Gastroesophageal sphincter (tissue), 4 donors: ENCODE results near the gene PNMA6E. TPM values are rescaled to one million over a fixed set of nuclear protein-coding genes. Genes with fewer than 3 reads are reported as not detected.
"Not testable (repeated sequence)": the region's sequence is repeated elsewhere in the genome, so short reads cannot be mapped to it uniquely, and the experiment has no call there.

Experiments
- ATAC-seq: fragments of 150-250 bp; one replicate; pipeline ENCODE4 v1.9.1; 2016; ENCODE audit warnings: mild to moderate bottlenecking, moderate library complexity
- H3K27ac ChIP-seq, 4 donors: fragments of 200-600 bp; sonication (generic) in 3 of 4; 1 replicate in 3 of 4; 2 replicates in 1 of 4; pipeline ENCODE4 v1.5.1; 2016 to 2019
- H3K27me3 ChIP-seq: fragments of 200-600 bp; sonication (generic); one replicate; pipeline ENCODE4 v1.5.1; 2019
- H3K36me3 ChIP-seq, 2 donors: fragments of 200-600 bp; sonication (generic); one replicate each; pipeline ENCODE4 v1.5.1; 2019; ENCODE audit warnings: control low read depth in 1 of 2
- H3K4me1 ChIP-seq, 3 donors: fragments of 200-600 bp; sonication (generic); 1 replicate in 2 of 3; 2 replicates in 1 of 3; pipeline ENCODE4 v1.5.1; 2016 to 2019; ENCODE audit warnings: control low read depth in 2 of 3
- H3K4me3 ChIP-seq, 2 donors: fragments of 200-600 bp; sonication (generic); one replicate each; pipeline ENCODE4 v1.5.1; 2019; ENCODE audit warnings: mild to moderate bottlenecking in 1 of 2, moderate library complexity in 1 of 2
- H3K9me3 ChIP-seq, 3 donors: fragments of 200-600 bp; sonication (generic); one replicate each; pipeline ENCODE4 v1.5.1; 2017 to 2019; ENCODE audit warnings: control low read depth in 2 of 3
- EP300 ChIP-seq: sonication (generic); formaldehyde crosslinking; IDR thresholded peaks from one replicate; pipeline ENCODE4 v1.6.1; 2017; ENCODE audit warnings: antibody characterized with exemption, mild to moderate bottlenecking
- POLR2A ChIP-seq, 2 donors: fragments of 450-650 bp; IDR thresholded peaks; one replicate each; pipeline ENCODE4 v1.6.1; 2017; ENCODE audit warnings: antibody characterized with exemption in 2 of 2, mild to moderate bottlenecking in 2 of 2, moderate library complexity in 1 of 2
- POLR2AphosphoS5 ChIP-seq: sonication (generic); formaldehyde crosslinking; IDR thresholded peaks from one replicate; pipeline ENCODE4 v1.6.1; 2017; ENCODE audit warnings: antibody characterized with exemption
- WGBS, 2 donors: methylation state at CpG; one replicate each; pipeline ENCODE4 v1.1.5; 2018; ENCODE audit warnings: low coverage in 1 of 2; 5-methylcytosine and 5-hydroxymethylcytosine counted together
- total RNA-seq, 4 donors: library from RNA; depleted of rRNA; stranded (reverse); fragments of >200 nt; gene quantifications; one replicate each; pipeline ENCODE4 v1.1.0, GENCODE V29; 2016
- TF ChIP-seq, protein P1 (sequence below), 4 experiments: fragments of 200-600 bp in 2 of 4; fragments of 450-650 bp in 2 of 4; sonication (generic) in 1 of 4; IDR thresholded peaks; one replicate each; pipeline ENCODE4 v1.5.1; 2017 to 2019; ENCODE audit warnings: antibody characterized with exemption in 4 of 4, mild to moderate bottlenecking in 2 of 4, moderate library complexity in 2 of 4

PNMA6E gene
- total RNA-seq, 4 donors from 2014 or later, result not detected

DNA sequence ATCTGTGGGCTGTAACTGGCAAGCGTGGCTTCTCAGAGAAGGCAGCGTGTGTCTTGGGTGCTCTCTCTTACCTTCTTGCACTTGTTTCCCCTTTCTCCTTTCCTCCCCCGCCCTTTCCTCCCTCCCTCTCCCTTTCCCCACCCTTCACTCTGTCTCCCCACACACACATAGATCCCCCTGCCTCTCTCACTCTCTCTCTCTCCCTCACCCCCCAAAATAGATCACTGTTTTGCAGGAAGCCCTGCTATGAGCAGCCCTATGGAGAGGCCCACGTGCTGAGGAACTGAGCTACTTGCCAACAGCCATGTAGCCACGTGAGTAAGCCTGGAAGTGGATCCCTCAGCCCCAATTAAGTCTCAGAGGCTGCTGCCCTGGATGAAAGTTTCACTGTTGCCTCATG is 4.3 kb upstream of the PNMA6E start:
- H3K36me3 ChIP-seq, result no peaks in the 10 kb centered on the region
- TF ChIP-seq POLR2A (IDR thresholded peaks at IDR 0.05) (no peak), POLR2AphosphoS5 (no peak), EP300 (no peak)
- TF ChIP-seq, protein P1, sequence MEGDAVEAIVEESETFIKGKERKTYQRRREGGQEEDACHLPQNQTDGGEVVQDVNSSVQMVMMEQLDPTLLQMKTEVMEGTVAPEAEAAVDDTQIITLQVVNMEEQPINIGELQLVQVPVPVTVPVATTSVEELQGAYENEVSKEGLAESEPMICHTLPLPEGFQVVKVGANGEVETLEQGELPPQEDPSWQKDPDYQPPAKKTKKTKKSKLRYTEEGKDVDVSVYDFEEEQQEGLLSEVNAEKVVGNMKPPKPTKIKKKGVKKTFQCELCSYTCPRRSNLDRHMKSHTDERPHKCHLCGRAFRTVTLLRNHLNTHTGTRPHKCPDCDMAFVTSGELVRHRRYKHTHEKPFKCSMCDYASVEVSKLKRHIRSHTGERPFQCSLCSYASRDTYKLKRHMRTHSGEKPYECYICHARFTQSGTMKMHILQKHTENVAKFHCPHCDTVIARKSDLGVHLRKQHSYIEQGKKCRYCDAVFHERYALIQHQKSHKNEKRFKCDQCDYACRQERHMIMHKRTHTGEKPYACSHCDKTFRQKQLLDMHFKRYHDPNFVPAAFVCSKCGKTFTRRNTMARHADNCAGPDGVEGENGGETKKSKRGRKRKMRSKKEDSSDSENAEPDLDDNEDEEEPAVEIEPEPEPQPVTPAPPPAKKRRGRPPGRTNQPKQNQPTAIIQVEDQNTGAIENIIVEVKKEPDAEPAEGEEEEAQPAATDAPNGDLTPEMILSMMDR (IDR thresholded peaks at IDR 0.05), result no peak
- no peaks in the 10 kb centered on the region for H3K4me1 ChIP-seq
- 40 to 76% methylated on average over 1 to 2 of the region's 5 CpGs for WGBS, 2 donors
- H3K4me3 ChIP-seq, result no peak overlapping the region
- ATAC-seq, result no peak
- H3K27ac ChIP-seq, result no peak overlapping the region
- no peaks in the 10 kb centered on the region for H3K9me3 ChIP-seq
- no peaks in the 10 kb centered on the region for H3K27me3 ChIP-seq

DNA sequence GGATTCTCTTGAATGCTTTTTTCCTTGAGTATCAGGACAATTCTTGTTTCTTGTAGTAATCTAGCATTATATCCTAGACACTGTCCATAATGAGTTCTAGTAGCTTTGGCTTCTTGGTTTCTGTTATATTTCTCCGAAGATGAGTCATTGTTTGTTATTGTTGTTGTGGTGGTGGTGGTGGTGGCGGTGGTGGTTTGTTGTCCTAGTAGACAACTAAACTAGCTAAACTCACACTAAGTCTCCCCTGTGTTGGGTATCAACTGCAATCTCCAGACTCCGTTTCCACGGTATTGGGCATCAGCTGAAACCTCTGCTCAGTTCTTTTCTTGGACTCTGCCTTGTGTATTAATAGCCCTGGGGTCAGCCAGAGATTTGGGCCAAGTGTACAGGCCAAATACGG is 3.2 kb upstream of the PNMA6E start:
- not testable (repeated sequence) for H3K27ac ChIP-seq, H3K4me1 ChIP-seq, H3K27me3 ChIP-seq, ATAC-seq, H3K4me3 ChIP-seq, H3K9me3 ChIP-seq, H3K36me3 ChIP-seq
- WGBS, 2 donors, result 56% methylated on average over 3 of the region's 5 CpGs; no CpG with 5 or more reads in 1 of the 2 donors

DNA sequence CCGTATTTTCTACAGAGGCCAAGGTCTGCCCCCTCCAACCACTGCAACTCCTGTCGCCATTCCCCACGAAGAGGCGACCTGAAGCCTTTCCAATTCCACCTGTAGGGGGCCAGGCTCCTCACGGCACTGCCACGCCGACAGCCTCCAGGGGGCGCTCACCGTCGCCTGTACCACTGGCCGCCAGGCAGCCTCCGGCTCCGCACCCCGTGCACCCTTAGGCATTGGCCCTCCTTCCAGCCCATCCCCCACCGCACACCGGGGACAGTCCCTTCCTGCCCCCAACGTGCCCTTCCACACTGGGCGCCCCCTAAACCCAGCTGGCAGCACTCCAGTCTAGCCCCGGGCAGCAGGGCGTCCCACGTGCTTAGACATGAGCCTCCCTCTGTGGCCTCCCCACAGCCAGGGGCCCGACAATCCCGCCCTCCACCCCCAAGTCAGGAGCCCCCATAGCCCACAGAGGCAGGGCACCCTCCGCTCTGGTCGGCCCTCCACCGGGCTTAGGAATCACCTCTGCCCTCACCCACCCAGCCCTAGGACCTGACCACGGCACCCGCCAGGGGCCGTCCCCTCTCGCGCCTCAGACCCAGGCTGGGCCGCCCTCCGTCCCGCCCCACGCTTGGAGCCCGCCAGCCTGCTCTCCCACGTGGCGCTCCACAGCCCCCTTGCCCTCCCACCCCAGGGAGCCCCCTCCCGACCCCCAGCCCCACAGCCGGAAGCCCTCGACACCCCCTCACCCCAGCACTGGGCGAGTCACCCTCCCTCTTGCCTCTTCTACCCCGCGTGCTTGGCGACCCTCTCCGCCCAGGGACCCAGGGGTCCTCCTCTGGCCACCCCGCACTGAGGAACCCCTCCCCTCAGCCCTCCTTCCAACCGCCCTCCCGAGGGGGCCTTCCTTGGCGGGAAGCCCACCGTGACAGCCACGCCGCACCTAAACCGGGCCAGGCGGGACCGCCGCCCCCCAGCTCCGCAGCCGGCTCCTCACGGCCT is 711 bp downstream of the PNMA6E start:
- Histone ChIP-seq H3K27ac (no peak overlapping the region), H3K4me3 (no peak overlapping the region), H3K4me1 (no peaks in the 10 kb centered on the region), H3K36me3 (no peaks in the 10 kb centered on the region), H3K27me3 (peaks cover 12% of the 10 kb centered on the region), H3K9me3 (no peaks in the 10 kb centered on the region)
- TF ChIP-seq POLR2AphosphoS5 (no peak), EP300 (no peak), POLR2A (IDR thresholded peaks at IDR 0.05) (no peak)
- TF ChIP-seq, protein P1 (IDR thresholded peaks at IDR 0.05), result peak in 3 of 4 experiments; percentile 38 to 57 (median 47)
- peak; percentile 34 for ATAC-seq
- WGBS, 2 donors, result 82% methylated on average over 11 of the region's 60 CpGs; no CpG with 5 or more reads in 1 of the 2 donors

DNA sequence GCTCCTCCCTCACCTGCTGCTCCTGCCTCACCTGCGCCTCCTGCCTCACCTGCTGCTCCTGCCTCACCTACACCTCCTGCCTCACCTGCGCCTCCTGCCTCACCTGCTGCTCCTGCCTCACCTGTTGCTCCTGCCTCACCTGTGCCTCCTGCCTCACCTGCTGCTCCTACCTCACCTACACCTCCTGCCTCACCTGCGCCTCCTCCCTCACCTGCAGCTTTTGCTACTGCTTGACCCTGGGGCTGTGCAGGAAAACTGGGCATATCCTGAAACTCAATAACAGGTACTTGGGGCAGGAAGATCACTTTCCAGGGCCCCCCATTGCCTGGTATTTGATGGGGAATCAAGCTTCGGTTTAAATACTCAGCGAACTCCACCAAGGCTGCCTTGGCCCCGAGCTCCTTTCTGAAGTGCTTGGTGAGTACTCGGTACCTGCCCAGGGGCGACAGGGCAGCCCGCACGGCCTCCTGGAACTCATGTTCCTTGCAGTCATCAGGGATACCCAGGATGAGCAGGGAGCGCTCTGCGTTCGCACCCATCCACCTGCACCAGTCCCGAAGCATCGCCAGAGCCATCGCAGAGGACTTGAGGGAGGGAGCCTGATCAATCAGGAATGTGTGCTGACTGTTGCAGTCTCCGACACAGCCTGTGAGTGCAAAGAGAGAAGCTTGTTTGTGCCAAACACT is 2.7 kb downstream of the PNMA6E start:
- H3K4me1 ChIP-seq, result no peaks in the 10 kb centered on the region
- peaks cover 12% of the 10 kb centered on the region for H3K27me3 ChIP-seq
- H3K27ac ChIP-seq, result no peak overlapping the region
- no peaks in the 10 kb centered on the region for H3K9me3 ChIP-seq
- H3K4me3 ChIP-seq, result no peak overlapping the region
- no peak for TF ChIP-seq POLR2AphosphoS5
- H3K36me3 ChIP-seq, result no peaks in the 10 kb centered on the region
- no peak for ATAC-seq
- 80 to 88% methylated on average over 1 to 2 of the region's 17 CpGs for WGBS, 2 donors

DNA sequence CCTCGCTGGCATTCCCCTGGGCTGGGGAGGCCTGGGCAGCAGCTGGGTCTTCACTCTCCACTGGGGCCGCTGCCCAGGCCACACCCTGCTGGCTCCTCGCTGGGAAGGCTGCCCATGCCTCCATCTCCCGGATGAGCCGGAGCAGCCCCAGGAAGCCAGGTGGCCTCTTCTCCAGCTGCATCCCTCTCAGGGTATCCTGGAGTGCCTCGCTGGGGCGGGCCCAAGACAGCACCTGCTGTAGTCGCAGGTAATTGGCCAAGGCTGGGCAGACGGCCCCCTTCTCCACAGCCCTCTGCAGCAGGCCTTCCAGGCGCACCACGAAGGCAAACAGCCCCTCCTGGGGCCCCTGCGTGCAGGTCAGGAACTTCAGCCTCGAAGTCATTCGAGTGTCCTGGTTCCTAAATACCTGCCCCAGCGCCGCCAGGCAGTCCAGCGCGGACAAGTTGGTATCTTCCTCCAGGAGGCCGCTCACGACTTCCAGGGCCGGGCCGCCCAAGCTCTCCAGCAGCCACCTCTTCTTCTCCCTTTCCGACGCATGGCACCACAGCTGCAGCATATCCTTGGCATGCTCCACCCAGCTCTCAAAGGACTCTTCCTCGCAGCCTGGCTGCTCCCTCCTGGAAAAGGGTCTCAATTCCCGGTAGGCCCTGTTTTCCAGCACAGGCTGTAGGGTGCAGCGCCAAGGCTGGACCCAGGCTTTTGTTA is 3.7 kb downstream of the PNMA6E start:
- H3K4me1 ChIP-seq, result no peaks in the 10 kb centered on the region
- WGBS, 2 donors, result 67% methylated on average over 2 of the region's 27 CpGs; no CpG with 5 or more reads in 1 of the 2 donors
- ATAC-seq, result no peak
- H3K4me3 ChIP-seq, result no peak overlapping the region
- H3K27ac ChIP-seq, result no peak overlapping the region
- H3K9me3 ChIP-seq, result no peaks in the 10 kb centered on the region
- peaks cover 12% of the 10 kb centered on the region for H3K27me3 ChIP-seq
- TF ChIP-seq POLR2AphosphoS5 (no peak), EP300 (no peak), POLR2A (IDR thresholded peaks at IDR 0.05) (no peak)
- TF ChIP-seq, protein P1 (IDR thresholded peaks at IDR 0.05), result no peak
- no peaks in the 10 kb centered on the region for H3K36me3 ChIP-seq
